A549 (cell line): Measurements from ENCODE around the gene ECM2.

Experiments
- JUN ChIP-seq, 2 experiments: fragments of >200 bp; sonication (Bioruptor Twin); formaldehyde crosslinking; IDR thresholded peaks; 2 replicates in 1 of 2; 3 replicates in 1 of 2; pipeline ENCODE4 v1.6.1; 2016 to 2017
- JUNB ChIP-seq: fragments of >200 bp; sonication (Bioruptor Twin); formaldehyde crosslinking; IDR thresholded peaks from 2 replicates; pipeline ENCODE4 v1.6.1; 2016
- PHF8 ChIP-seq: fragments of 200-600 bp; sonication (generic); IDR thresholded peaks from 2 replicates; pipeline ENCODE4 v1.6.1; 2016; ENCODE audit warnings: low read depth, mild to moderate bottlenecking, antibody characterized with exemption, moderate library complexity, borderline replicate concordance
- POLR2A ChIP-seq: IDR thresholded peaks from 2 replicates; pipeline ENCODE4 v1.6.1; 2012; ENCODE audit warnings: mild to moderate bottlenecking, low read length
- RCOR1 ChIP-seq: fragments of 150-350 bp; IDR thresholded peaks from 2 replicates; pipeline ENCODE4 v1.6.1; 2014; ENCODE audit warnings: antibody characterized with exemption, low read length, low read depth
- TF ChIP-seq, protein P1 (sequence below): fragments of >200 bp; sonication (Bioruptor Twin); formaldehyde crosslinking; IDR thresholded peaks from 3 replicates; pipeline ENCODE4 v1.5.1; 2016

DNA sequence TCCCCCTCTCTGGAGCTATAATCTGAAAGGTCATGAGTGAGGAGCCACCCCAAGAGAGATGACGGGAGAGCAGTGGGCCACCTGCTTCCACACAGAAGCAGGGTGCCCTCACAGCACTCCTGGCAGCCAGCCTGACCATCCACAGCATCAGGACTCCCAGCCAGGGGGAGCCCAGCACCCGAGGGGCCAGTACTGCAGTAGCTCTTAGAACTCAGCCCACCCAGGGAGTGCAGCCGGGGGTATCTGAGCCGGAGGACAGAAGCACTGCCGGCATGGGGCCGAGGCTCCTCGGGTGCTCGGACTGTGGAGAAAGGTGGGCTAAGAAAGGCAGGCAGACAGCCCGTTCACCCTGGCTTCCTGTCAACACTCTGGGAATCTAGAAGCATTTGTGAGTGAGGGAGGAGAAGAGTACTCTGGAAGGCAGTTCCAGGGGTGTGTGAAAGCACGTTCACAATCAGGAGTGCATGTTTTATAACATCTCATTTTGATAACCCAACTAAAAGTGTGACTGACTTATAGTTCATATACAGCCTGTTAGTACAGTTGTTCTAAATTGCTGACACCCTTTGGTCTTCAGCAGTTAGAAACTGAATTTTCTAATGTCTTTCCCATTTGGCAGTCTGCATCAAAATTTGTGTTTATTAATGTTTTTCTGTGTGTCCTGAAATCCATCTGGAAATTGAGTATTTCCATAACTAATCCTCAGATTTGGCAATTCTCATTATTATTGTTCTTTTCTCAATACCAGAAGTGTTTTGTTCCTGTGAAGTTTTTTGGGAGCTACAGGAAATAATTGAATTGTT, 27.6 kb downstream of the ECM2 start:
- no peak; the same call in 1 of the 2 replicates for TF ChIP-seq POLR2A
- no peak for TF ChIP-seq JUN (IDR thresholded peaks at IDR 0.05)
- TF ChIP-seq PHF8, result no peak
- TF ChIP-seq, protein P1, sequence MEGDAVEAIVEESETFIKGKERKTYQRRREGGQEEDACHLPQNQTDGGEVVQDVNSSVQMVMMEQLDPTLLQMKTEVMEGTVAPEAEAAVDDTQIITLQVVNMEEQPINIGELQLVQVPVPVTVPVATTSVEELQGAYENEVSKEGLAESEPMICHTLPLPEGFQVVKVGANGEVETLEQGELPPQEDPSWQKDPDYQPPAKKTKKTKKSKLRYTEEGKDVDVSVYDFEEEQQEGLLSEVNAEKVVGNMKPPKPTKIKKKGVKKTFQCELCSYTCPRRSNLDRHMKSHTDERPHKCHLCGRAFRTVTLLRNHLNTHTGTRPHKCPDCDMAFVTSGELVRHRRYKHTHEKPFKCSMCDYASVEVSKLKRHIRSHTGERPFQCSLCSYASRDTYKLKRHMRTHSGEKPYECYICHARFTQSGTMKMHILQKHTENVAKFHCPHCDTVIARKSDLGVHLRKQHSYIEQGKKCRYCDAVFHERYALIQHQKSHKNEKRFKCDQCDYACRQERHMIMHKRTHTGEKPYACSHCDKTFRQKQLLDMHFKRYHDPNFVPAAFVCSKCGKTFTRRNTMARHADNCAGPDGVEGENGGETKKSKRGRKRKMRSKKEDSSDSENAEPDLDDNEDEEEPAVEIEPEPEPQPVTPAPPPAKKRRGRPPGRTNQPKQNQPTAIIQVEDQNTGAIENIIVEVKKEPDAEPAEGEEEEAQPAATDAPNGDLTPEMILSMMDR, result no peak
- TF ChIP-seq RCOR1, result no peak
- TF ChIP-seq JUNB, result no peak
